Hypothalamus (tissue), 51 donors: ENCODE data around the gene TNFSF4.
"Not testable (repeated sequence)": the region's sequence is repeated elsewhere in the genome, so short reads cannot be mapped to it uniquely, and the experiment has no call there.

ENCODE experiments used
- DNase-seq, 51 donors: peaks; one replicate each; lab custom pipeline; 2025; lab: John Stamatoyannopoulos, UW

Gene TNFSF4, protein sequence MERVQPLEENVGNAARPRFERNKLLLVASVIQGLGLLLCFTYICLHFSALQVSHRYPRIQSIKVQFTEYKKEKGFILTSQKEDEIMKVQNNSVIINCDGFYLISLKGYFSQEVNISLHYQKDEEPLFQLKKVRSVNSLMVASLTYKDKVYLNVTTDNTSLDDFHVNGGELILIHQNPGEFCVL

GRCh38 chr1:173206816-173207568 is at the start of gene TNFSF4:
TNFSF4 (minus strand) TSS chr1:173207331; CDS start chr1:173207176, 155 bp downstream.
- DNase-seq = no peak

- no peak for DNase-seq
Measured at GRCh38 chr1:173255214-173255813, 48.2 kb upstream of the TNFSF4 start.

DNA sequence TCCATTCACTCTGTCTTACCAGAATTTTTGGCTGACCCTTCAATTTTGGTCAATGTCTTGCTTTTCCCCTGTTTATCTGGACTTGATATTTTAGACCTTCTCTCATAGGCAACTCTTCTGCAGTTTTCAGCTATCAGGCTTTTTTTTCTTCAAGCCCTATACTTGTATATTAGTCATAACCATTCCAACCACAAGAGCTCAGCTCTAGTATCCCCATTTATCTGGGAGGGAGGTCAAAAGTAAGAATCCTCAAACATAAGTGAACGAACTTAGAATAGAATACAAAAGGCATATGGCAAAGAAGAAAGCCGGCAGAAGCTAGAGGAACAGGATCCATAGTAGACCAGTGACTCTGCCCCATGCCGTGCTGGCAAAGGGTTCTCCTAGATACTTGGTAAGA is 45.9 kb upstream of the TNFSF4 start:
- DNase-seq = no peak

GRCh38 chr1:173249349-173249748 is 42.2 kb upstream of the TNFSF4 start:
- DNase-seq = no peak

DNA sequence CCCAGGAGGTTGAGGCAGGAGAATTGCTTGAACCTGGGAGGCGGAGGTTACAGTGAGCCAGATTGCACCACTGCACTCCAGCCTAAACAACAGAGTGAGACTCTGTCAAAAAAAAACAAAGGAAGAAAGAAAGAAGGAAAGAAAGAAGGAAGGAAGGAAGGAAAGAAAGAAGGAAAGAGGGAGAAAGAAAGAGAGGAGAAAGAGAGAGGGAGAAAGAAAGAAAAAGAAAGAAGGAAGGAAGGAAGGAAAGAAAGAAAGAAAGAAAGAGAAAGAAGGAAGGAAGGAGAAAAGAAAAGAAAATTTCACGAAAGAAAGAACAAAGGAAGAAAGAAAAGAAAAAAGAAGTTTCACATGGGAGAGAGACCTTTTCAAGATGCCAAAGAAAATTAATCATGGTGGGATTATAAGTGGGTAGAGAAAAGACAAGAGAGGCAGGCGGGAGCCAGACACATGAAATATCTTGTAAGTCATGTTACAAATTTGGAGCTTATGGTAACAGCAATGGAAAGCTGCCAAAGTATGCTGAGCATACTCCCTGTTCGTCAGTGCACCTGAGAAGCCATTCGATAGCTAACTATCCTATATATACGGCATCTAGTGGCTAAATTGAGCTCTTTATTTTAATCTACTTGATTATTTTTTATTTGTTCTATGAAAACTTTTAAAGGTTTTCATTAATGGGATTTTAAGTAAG is 41.3 kb upstream of the TNFSF4 start:
- DNase-seq = no peak

- no peak for DNase-seq
Measured at GRCh38 chr1:173245892-173246291, 38.8 kb upstream of the TNFSF4 start.

DNA sequence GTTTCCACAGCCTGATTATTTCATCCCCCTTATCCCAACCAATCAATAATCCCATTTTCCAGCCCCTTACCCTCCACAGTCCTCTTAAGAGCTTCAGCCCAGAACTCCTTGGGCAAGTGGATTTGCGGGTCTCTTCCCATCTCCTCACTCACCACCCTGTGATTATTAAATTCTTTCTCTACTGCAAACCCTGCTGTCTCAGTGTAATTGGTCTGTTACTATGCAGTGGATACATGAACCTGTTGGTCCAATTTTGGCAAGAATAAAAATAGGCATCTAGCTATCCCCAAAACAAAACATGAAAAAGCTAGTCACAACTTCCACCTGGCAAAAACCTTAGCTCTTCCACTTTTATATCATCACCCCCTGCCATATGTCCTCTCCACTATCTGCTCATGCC is 36.2 kb upstream of the TNFSF4 start:
- no peak for DNase-seq

GRCh38 chr1:173241528-173242347 is 34.6 kb upstream of the TNFSF4 start:
- no peak for DNase-seq

DNA sequence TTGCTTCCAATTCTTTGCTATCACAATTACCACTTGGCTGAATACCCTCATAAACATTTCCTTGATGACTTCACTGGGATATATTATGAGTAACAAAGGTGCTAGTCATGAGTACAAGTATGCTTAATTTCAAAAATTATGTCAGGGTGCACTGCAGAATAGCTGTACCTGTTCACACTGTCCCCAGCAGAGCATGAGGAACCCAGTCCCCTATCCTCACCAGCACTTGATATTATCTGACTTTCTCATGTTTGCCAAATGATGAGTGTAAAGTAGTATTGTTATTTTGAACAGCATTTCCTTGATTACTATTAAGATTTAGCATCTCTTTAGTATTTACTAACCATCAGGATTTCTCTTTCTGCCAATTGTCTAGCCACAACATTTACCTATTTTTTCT is 33.5 kb upstream of the TNFSF4 start:
- DNase-seq = no peak

GRCh38 chr1:173239058-173239457 is 31.9 kb upstream of the TNFSF4 start:
- DNase-seq = no peak

GRCh38 chr1:173234899-173235298 is 27.8 kb upstream of the TNFSF4 start:
- DNase-seq = no peak

DNA sequence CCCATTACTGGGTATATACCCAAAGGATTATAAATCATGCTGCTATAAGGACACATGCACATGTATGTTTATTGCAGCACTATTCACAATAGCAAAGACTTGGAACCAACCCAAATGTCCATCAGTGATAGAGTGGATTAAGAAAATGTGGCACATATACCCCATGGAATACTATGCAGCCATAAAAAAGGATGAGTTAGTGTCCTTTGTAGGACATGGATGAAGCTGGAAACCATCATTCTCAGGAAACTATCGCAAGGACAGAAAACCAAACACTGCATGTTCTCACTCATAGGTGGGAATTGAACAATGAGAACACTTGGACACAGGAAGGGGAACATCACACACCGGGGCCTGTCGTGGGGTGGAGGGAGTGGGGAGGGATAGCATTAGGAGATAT is 27.3 kb upstream of the TNFSF4 start:
- not testable (repeated sequence) for DNase-seq

- not testable (repeated sequence) for DNase-seq
Measured at GRCh38 chr1:173229031-173229430, 21.9 kb upstream of the TNFSF4 start.

DNA sequence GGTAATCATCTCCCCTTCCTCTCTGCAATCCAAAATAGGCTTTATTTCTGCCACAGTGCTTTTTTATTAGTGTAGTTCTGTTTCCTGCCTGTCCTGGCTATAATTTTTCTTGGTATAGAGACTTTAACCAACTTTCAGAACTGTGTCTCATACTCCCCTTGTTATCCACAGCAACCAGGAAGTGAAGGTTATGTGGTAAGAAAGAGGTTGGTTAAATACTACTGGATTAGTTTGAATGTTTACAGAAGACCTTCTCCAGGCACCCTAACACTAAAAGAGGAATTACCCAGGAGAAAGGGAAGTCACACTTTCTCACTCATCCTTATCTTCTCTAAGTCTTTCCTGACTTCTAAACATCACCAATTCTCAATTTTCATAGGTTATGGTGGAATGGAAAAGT is 17.8 kb upstream of the TNFSF4 start:
- no peak for DNase-seq

- no peak for DNase-seq
Measured at GRCh38 chr1:173224280-173224892, 17.3 kb upstream of the TNFSF4 start.

DNA sequence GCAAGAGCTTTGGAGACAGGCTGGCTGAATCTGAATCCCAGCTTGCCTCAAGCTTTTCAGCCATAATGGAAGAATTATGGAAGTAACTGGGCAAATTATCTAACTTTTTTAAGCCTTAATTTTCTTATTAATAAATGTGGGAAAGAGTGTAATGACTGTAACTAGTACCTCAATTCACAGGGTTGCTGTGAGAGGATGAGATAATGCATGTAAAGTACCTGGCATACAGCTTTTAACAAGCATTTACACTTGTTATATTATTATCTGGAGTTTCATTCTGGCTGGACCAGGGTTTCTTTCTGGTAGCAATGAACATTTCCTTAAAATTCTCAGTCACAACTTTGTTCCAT is 15.9 kb upstream of the TNFSF4 start:
- DNase-seq = no peak

DNA sequence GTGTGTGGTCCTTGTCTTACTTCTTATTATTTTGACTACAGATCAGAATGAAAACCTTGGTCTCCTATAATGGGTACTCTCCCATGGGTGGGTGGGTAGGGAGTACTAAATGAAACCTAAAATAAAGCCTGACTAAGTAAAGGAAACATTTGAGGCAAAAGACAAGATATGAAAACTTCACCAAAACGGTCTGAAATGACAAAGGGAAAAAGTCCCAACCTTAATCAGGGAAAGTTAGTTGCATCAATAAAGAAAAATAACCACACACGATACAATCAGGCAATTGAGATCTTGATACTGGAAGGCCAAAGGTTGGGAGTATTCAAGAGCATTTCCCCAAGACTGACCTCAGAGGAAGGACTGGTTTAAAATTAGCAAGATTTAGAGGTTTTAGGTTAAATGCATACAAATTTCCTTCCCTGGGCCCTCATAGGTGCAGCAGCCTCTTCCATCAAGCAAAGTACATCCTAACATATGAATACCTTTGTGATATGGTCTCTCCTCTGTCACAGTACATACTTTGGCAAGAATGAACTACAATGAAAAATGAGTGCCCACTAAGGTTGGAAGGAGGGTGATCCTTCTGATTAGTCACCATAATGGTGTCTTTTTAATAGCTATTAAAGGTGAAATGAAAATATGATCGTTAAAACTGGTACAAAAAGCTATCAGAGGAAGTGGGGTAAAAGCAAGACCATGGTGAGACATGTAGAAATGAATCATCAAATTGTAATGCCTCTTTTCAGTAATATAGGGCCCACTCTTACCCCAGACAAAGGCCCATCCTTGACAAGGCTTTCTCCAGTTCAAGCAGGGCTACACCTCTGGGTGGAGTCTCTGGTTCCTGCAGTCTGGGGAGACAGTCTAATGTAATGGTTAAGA is 15.3 kb upstream of the TNFSF4 start:
- DNase-seq = no peak

DNA sequence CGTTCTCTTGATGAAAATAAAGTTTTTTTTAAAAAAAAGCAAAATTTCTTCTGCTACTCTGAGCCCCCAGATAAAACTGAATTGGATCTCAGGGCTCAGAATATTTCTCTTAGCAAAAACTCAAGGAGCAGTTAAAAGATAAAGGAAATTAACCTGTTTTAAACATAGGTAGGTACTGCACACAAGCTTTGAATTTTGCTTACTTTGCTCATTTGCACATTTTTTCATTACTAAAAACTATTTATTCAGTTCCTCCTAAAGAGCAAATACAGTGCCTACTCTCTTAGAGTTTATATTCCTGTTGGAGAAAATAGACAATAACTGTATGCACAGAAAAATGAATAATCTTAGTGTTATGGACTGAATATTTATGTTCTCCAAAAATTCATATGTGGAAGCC is 13.0 kb upstream of the TNFSF4 start:
- no peak for DNase-seq

- no peak for DNase-seq
Measured at GRCh38 chr1:173213665-173214064, 6.5 kb upstream of the TNFSF4 start.
